ENCODE results near the gene CRABP2.

CRABP2 gene

DNA sequence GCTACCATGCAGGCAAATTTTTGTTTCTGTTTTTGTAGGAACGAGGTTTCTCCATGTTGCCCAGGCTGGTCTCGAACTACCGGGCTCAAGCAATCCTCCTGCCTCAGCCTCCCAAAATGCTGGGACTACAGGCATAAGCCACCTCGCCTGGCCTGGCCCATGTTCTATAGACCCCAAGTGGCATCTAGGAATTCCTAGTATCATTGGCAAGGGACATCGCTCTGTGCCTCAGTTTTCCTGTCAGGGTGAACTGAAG, 42.7 kb downstream of the CRABP2 start:
- ChIA-PET CTCF (interaction anchor here (5.8 to 16.8 kb wide), 3 partner anchors 18 to 64 kb away, joined by 42 to 351 read pairs (median 268); partner anchors contain the start of genes HAPLN2, ISG20L2, METTL25B and NES), POLR2A (no interaction called here)
- 100% methylated on average over 5 of the region's 5 CpGs for WGBS (ENCODE audit: insufficient coverage)
- DNase-seq, result no peak
- Histone ChIP-seq H3K27me3 (replicated peaks in 2 of 5; ENCODE audit: control insufficient read depth in 4 of 5, insufficient read depth in 5 of 5, low read length in 4 of 5) (peaks cover 0 to 4% (median 0%) of the 10 kb centered on the region in 5 experiments), H3K4me3 (ENCODE audit: control insufficient read depth in 1 of 7, extremely low read depth in 1 of 7, insufficient read depth in 4 of 7, low read depth in 2 of 7, low read length in 6 of 7) (no peak overlapping the region), H3K9me3 (ENCODE audit: control extremely low read depth in 1 of 5, control insufficient read depth in 4 of 5, insufficient read depth in 2 of 5, low read depth in 1 of 5, low read length in 4 of 5) (no peaks in the 10 kb centered on the region), H3K36me3 (ENCODE audit: control insufficient read depth in 4 of 4, insufficient read depth in 4 of 4, low read length in 3 of 4) (no peaks in the 10 kb centered on the region), H3K27ac (ENCODE audit: insufficient read depth in 1 of 2, low read depth in 1 of 2, low read length in 2 of 2, poor library complexity in 1 of 2, severe bottlenecking in 2 of 2) (peak overlapping the region in 1 of 2 experiments; percentile 81), H3K4me1 (ENCODE audit: control extremely low read depth in 1 of 4, control insufficient read depth in 4 of 4, insufficient read depth in 4 of 4, low read length in 3 of 4) (peaks cover 3 to 73% (median 64%) of the 10 kb centered on the region in 4 experiments)

GRCh38 chr1:156662005-156662799, 43.2 kb downstream of the CRABP2 start:
- Histone ChIP-seq H3K4me1 (ENCODE audit: control extremely low read depth in 1 of 4, control insufficient read depth in 4 of 4, insufficient read depth in 4 of 4, low read length in 3 of 4) (peaks cover 3 to 78% (median 68%) of the 10 kb centered on the region in 4 experiments), H3K36me3 (ENCODE audit: control insufficient read depth in 4 of 4, insufficient read depth in 4 of 4, low read length in 3 of 4) (no peaks in the 10 kb centered on the region), H3K9me3 (ENCODE audit: control extremely low read depth in 1 of 5, control insufficient read depth in 4 of 5, insufficient read depth in 2 of 5, low read depth in 1 of 5, low read length in 4 of 5) (no peaks in the 10 kb centered on the region), H3K4me3 (ENCODE audit: control insufficient read depth in 1 of 7, extremely low read depth in 1 of 7, insufficient read depth in 4 of 7, low read depth in 2 of 7, low read length in 6 of 7) (peak overlapping the region in 2 of 7 experiments; percentile 4 to 30), H3K27ac (ENCODE audit: insufficient read depth in 1 of 2, low read depth in 1 of 2, low read length in 2 of 2, poor library complexity in 1 of 2, severe bottlenecking in 2 of 2) (peak overlapping the region in 1 of 2 experiments; percentile 81), H3K27me3 (replicated peaks in 2 of 5; ENCODE audit: control insufficient read depth in 4 of 5, insufficient read depth in 5 of 5, low read length in 4 of 5) (peaks cover 0 to 8% (median 1%) of the 10 kb centered on the region in 5 experiments)
- 52% methylated on average over 11 of the region's 12 CpGs for WGBS (ENCODE audit: insufficient coverage)
- POLR2A ChIA-PET, result no interaction called here
- CTCF ChIA-PET, result interaction anchor here (1.2 to 16.8 kb wide), 7 partner anchors 12 to 227 kb away, joined by 3 to 351 read pairs (median 31); partner anchors contain the start of genes BCAN, HAPLN2, ISG20L2 and METTL25B
- DNase-seq, result no peak

- H3K36me3 ChIP-seq (ENCODE audit: control insufficient read depth in 4 of 4, insufficient read depth in 4 of 4, low read length in 3 of 4), result no peaks in the 10 kb centered on the region
- ChIA-PET CTCF (interaction anchor here (0.5 to 16.8 kb wide), 13 partner anchors 10 to 1409 kb away, joined by 3 to 351 read pairs (median 4); partner anchors contain the start of genes BCAN, HAPLN2, ISG20L2 and METTL25B), POLR2A (interaction anchor here (0.6 to 1.3 kb wide), 5 partner anchors 15 to 160 kb away, joined by 3 to 4 read pairs (median 3); partner anchors contain the start of genes CRABP2, MEF2D and PRCC)
- no peak for DNase-seq
- peak overlapping the region in 2 of 7 experiments; percentile 30 to 57 for H3K4me3 ChIP-seq (ENCODE audit: control insufficient read depth in 1 of 7, extremely low read depth in 1 of 7, insufficient read depth in 4 of 7, low read depth in 2 of 7, low read length in 6 of 7)
- H3K9me3 ChIP-seq (ENCODE audit: control extremely low read depth in 1 of 5, control insufficient read depth in 4 of 5, insufficient read depth in 2 of 5, low read depth in 1 of 5, low read length in 4 of 5), result no peaks in the 10 kb centered on the region
- H3K27ac ChIP-seq (ENCODE audit: insufficient read depth in 1 of 2, low read depth in 1 of 2, low read length in 2 of 2, poor library complexity in 1 of 2, severe bottlenecking in 2 of 2), result peak overlapping the region in 1 of 2 experiments; percentile 81
- peaks cover 0 to 23% (median 12%) of the 10 kb centered on the region in 5 experiments for H3K27me3 ChIP-seq (replicated peaks in 2 of 5; ENCODE audit: control insufficient read depth in 4 of 5, insufficient read depth in 5 of 5, low read length in 4 of 5)
- 50% methylated on average over 2 of the region's 2 CpGs for WGBS (ENCODE audit: insufficient coverage)
- H3K4me1 ChIP-seq (ENCODE audit: control extremely low read depth in 1 of 4, control insufficient read depth in 4 of 4, insufficient read depth in 4 of 4, low read length in 3 of 4), result peaks cover 3 to 89% (median 79%) of the 10 kb centered on the region in 4 experiments
Observed at GRCh38 chr1:156660752-156661112, 44.7 kb downstream of the CRABP2 start.

DNA sequence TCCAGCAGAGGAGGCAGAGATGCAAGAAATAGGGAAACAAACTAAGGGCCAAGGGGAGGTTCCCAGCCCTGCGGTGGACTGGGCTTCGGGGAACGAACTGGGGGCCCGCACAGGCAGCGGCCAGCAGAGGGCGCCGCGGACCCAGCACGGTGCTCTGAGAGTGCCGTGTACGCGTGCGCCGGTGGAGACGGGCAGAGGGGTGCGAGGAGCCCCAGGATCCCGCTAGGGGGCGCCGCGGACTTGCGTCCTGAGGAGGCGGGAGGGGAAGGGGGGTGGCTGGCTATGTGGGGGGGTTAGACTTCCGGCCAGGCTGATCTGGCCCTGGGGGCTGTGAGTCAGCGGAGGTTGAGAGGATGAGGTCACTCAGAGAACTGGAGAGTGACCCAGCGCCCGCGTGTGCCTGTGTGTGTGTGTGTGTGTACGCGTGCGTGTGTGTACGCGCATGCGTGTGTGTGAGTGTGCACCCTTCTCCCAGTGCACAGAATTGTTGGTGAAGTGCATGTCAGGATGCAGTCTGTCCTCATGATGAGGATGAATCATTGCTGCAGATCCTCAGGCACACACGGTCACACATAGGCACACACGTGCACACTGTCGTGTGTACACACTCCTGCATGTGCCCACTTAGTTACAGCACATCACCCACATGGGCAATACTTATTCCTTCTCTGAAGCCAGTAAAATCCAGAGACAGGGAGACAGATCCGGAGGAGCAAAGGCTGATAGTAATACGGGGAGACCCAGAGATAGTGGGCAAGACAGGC, 45.2 kb downstream of the CRABP2 start:
- DNase-seq, result peak; percentile 92 to 96 (median 95)
- H3K36me3 ChIP-seq (ENCODE audit: control insufficient read depth in 4 of 4, insufficient read depth in 4 of 4, low read length in 3 of 4), result no peaks in the 10 kb centered on the region
- ChIA-PET POLR2A (interaction anchor here (0.6 to 1.3 kb wide), 5 partner anchors 16 to 159 kb away, joined by 3 to 4 read pairs (median 3); partner anchors contain the start of genes CRABP2, MEF2D and PRCC), CTCF (interaction anchor here (0.5 to 16.8 kb wide), 16 partner anchors 10 to 1408 kb away, joined by 3 to 351 read pairs (median 5); partner anchors contain the start of genes BCAN, CRABP2, HAPLN2 and ISG20L2)
- H3K27ac ChIP-seq (ENCODE audit: insufficient read depth in 1 of 2, low read depth in 1 of 2, low read length in 2 of 2, poor library complexity in 1 of 2, severe bottlenecking in 2 of 2), result peak overlapping the region in 1 of 2 experiments; percentile 81
- peak overlapping the region in 3 of 7 experiments; percentile 25 to 31 (median 26) for H3K4me3 ChIP-seq (ENCODE audit: control insufficient read depth in 1 of 7, extremely low read depth in 1 of 7, insufficient read depth in 4 of 7, low read depth in 2 of 7, low read length in 6 of 7)
- WGBS (ENCODE audit: insufficient coverage), result 38% methylated on average over 17 of the region's 38 CpGs
- no peaks in the 10 kb centered on the region for H3K9me3 ChIP-seq (ENCODE audit: control extremely low read depth in 1 of 5, control insufficient read depth in 4 of 5, insufficient read depth in 2 of 5, low read depth in 1 of 5, low read length in 4 of 5)
- peaks cover 3 to 87% (median 76%) of the 10 kb centered on the region in 4 experiments for H3K4me1 ChIP-seq (ENCODE audit: control extremely low read depth in 1 of 4, control insufficient read depth in 4 of 4, insufficient read depth in 4 of 4, low read length in 3 of 4)
- H3K27me3 ChIP-seq (replicated peaks in 2 of 5; ENCODE audit: control insufficient read depth in 4 of 5, insufficient read depth in 5 of 5, low read length in 4 of 5), result peaks cover 0 to 26% (median 16%) of the 10 kb centered on the region in 5 experiments

GRCh38 chr1:156659661-156659987, 45.8 kb downstream of the CRABP2 start:
- ChIA-PET POLR2A (no interaction called here), CTCF (interaction anchor here (0.7 to 16.8 kb wide), 10 partner anchors 9 to 126 kb away, joined by 3 to 351 read pairs (median 18); partner anchors contain the start of genes BCAN, CRABP2, HAPLN2 and ISG20L2)
- Histone ChIP-seq H3K27me3 (replicated peaks in 2 of 5; ENCODE audit: control insufficient read depth in 4 of 5, insufficient read depth in 5 of 5, low read length in 4 of 5) (peaks cover 0 to 31% (median 20%) of the 10 kb centered on the region in 5 experiments), H3K4me1 (ENCODE audit: control extremely low read depth in 1 of 4, control insufficient read depth in 4 of 4, insufficient read depth in 4 of 4, low read length in 3 of 4) (peaks cover 3 to 83% (median 71%) of the 10 kb centered on the region in 4 experiments), H3K36me3 (ENCODE audit: control insufficient read depth in 4 of 4, insufficient read depth in 4 of 4, low read length in 3 of 4) (no peaks in the 10 kb centered on the region), H3K9me3 (ENCODE audit: control extremely low read depth in 1 of 5, control insufficient read depth in 4 of 5, insufficient read depth in 2 of 5, low read depth in 1 of 5, low read length in 4 of 5) (no peaks in the 10 kb centered on the region), H3K27ac (ENCODE audit: insufficient read depth in 1 of 2, low read depth in 1 of 2, low read length in 2 of 2, poor library complexity in 1 of 2, severe bottlenecking in 2 of 2) (peak overlapping the region in 1 of 2 experiments; percentile 31), H3K4me3 (ENCODE audit: control insufficient read depth in 1 of 7, extremely low read depth in 1 of 7, insufficient read depth in 4 of 7, low read depth in 2 of 7, low read length in 6 of 7) (peak overlapping the region in 3 of 7 experiments; percentile 25 to 31 (median 26))
- 36% methylated on average over 6 of the region's 6 CpGs for WGBS (ENCODE audit: insufficient coverage)
- DNase-seq, result peak in 1 of 3 donors; percentile 10

DNA sequence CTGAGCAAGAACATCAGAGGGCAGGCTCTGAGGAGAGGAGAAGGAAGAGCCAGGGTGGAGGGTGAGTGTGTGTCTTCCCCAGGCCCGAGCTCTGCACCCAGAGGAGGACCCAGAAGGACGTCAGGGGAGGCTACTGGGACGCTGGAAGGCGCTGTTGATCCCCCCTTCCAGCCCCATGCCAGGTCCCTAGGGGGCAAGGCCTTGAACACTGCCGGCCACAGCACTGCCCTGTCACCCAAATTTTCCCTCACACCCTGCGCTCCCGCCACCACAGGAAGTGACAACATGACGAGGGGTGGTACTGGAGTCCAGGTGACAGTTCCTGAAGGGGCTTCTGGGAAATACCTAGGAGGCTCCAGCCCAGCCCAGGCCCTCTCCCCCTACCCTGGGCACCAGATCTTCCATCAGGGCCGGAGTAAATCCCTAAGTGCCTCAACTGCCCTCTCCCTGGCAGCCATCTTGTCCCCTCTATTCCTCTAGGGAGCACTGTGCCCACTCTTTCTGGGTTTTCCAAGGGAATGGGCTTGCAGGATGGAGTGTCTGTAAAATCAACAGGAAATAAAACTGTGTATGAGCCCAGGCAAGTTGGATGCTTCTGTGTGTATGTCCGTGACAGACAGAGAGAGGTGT, 46.3 kb downstream of the CRABP2 start:
- Histone ChIP-seq H3K9me3 (ENCODE audit: control extremely low read depth in 1 of 5, control insufficient read depth in 4 of 5, insufficient read depth in 2 of 5, low read depth in 1 of 5, low read length in 4 of 5) (no peaks in the 10 kb centered on the region), H3K27me3 (replicated peaks in 2 of 5; ENCODE audit: control insufficient read depth in 4 of 5, insufficient read depth in 5 of 5, low read length in 4 of 5) (peaks cover 0 to 37% (median 23%) of the 10 kb centered on the region in 5 experiments), H3K4me3 (ENCODE audit: control insufficient read depth in 1 of 7, extremely low read depth in 1 of 7, insufficient read depth in 4 of 7, low read depth in 2 of 7, low read length in 6 of 7) (no peak overlapping the region), H3K4me1 (ENCODE audit: control extremely low read depth in 1 of 4, control insufficient read depth in 4 of 4, insufficient read depth in 4 of 4, low read length in 3 of 4) (peaks cover 3 to 77% (median 67%) of the 10 kb centered on the region in 4 experiments), H3K27ac (ENCODE audit: insufficient read depth in 1 of 2, low read depth in 1 of 2, low read length in 2 of 2, poor library complexity in 1 of 2, severe bottlenecking in 2 of 2) (no peak overlapping the region), H3K36me3 (ENCODE audit: control insufficient read depth in 4 of 4, insufficient read depth in 4 of 4, low read length in 3 of 4) (no peaks in the 10 kb centered on the region)
- no peak for DNase-seq
- 90% methylated on average over 9 of the region's 10 CpGs for WGBS (ENCODE audit: insufficient coverage)
- ChIA-PET POLR2A (no interaction called here), CTCF (interaction anchor here (0.7 to 16.8 kb wide), 12 partner anchors 9 to 179 kb away, joined by 3 to 351 read pairs (median 6); partner anchors contain the start of genes BCAN, CRABP2, HAPLN2 and ISG20L2)
